ENCODE data around the gene OR52K2.
"Not testable (repeated sequence)": the region's sequence is repeated elsewhere in the genome, so short reads cannot be mapped to it uniquely, and the experiment has no call there.

OR52K2 gene

GRCh38 chr11:4467811-4468606 is 18.9 kb downstream of the OR52K2 start:
- FAIRE-seq (no peak), DNase-seq (ENCODE audit: insufficient read length, low spot score) (no peak)
- TF ChIP-seq TAF1 (IDR thresholded peaks at IDR 0.05; ENCODE audit: low read depth, low read length) (no peak), POLR2AphosphoS5 (IDR thresholded peaks at IDR 0.05; ENCODE audit: low read depth, low read length) (no peak), POLR2A (IDR thresholded peaks at IDR 0.05; ENCODE audit: low read depth, low read length) (no peak), SPI1 (IDR thresholded peaks at IDR 0.05; ENCODE audit: low read depth, low read length) (no peak), PAX5 (IDR thresholded peaks at IDR 0.05; ENCODE audit: insufficient read depth, low read length, severe bottlenecking) (no peak), POU2F2 (IDR thresholded peaks at IDR 0.05; ENCODE audit: low read depth, low read length) (no peak)

GRCh38 chr11:4479644-4480043 is 30.5 kb downstream of the OR52K2 start:
- no peak for DNase-seq (ENCODE audit: insufficient read length, low spot score)
- no peak for FAIRE-seq
- TF ChIP-seq SPI1 (IDR thresholded peaks at IDR 0.05; ENCODE audit: low read depth, low read length): no peak
- TF ChIP-seq PAX5 (IDR thresholded peaks at IDR 0.05; ENCODE audit: insufficient read depth, low read length, severe bottlenecking): no peak
- TF ChIP-seq POLR2A (IDR thresholded peaks at IDR 0.05; ENCODE audit: low read depth, low read length): no peak
- TF ChIP-seq POU2F2 (IDR thresholded peaks at IDR 0.05; ENCODE audit: low read depth, low read length): no peak
- no peak for TF ChIP-seq POLR2AphosphoS5 (IDR thresholded peaks at IDR 0.05; ENCODE audit: low read depth, low read length)
- no peak for TF ChIP-seq TAF1 (IDR thresholded peaks at IDR 0.05; ENCODE audit: low read depth, low read length)

- no peak for FAIRE-seq
- TF ChIP-seq SPI1 (IDR thresholded peaks at IDR 0.05; ENCODE audit: low read depth, low read length) (no peak), TAF1 (IDR thresholded peaks at IDR 0.05; ENCODE audit: low read depth, low read length) (no peak), POLR2A (IDR thresholded peaks at IDR 0.05; ENCODE audit: low read depth, low read length) (no peak)
- DNase-seq (ENCODE audit: insufficient read length, low spot score): no peak
These were observed 31.6 kb downstream of the OR52K2 start for GRCh38 chr11:4480577-4481239.

- no peak for TF ChIP-seq POU2F2 (IDR thresholded peaks at IDR 0.05; ENCODE audit: low read depth, low read length)
- TF ChIP-seq TAF1 (IDR thresholded peaks at IDR 0.05; ENCODE audit: low read depth, low read length): no peak
- no peak for TF ChIP-seq POLR2AphosphoS5 (IDR thresholded peaks at IDR 0.05; ENCODE audit: low read depth, low read length)
- no peak for TF ChIP-seq PAX5 (IDR thresholded peaks at IDR 0.05; ENCODE audit: insufficient read depth, low read length, severe bottlenecking)
- no peak for TF ChIP-seq POLR2A (IDR thresholded peaks at IDR 0.05; ENCODE audit: low read depth, low read length)
- TF ChIP-seq SPI1 (IDR thresholded peaks at IDR 0.05; ENCODE audit: low read depth, low read length): no peak
- DNase-seq (ENCODE audit: insufficient read length, low spot score) (no peak), FAIRE-seq (no peak)
These were observed 32.1 kb downstream of the OR52K2 start for GRCh38 chr11:4481240-4481582.

- DNase-seq (ENCODE audit: insufficient read length, low spot score): no peak
- FAIRE-seq: no peak
- TF ChIP-seq POLR2AphosphoS5 (IDR thresholded peaks at IDR 0.05; ENCODE audit: low read depth, low read length): no peak
- no peak for TF ChIP-seq TAF1 (IDR thresholded peaks at IDR 0.05; ENCODE audit: low read depth, low read length)
- TF ChIP-seq POU2F2 (IDR thresholded peaks at IDR 0.05; ENCODE audit: low read depth, low read length): no peak
- TF ChIP-seq SPI1 (IDR thresholded peaks at IDR 0.05; ENCODE audit: low read depth, low read length): no peak
- TF ChIP-seq POLR2A (IDR thresholded peaks at IDR 0.05; ENCODE audit: low read depth, low read length): no peak
- TF ChIP-seq PAX5 (IDR thresholded peaks at IDR 0.05; ENCODE audit: insufficient read depth, low read length, severe bottlenecking): no peak
These were observed 33.4 kb downstream of the OR52K2 start, which contains the start of gene OR52K1 for GRCh38 chr11:4482445-4482844. Gene OR52K1, plus strand, starts transcription at chr11:4482646. Its CDS starts 6,255 bp downstream, at chr11:4488901.

- TF ChIP-seq PAX5 (IDR thresholded peaks at IDR 0.05; ENCODE audit: insufficient read depth, low read length, severe bottlenecking) (no peak), SPI1 (IDR thresholded peaks at IDR 0.05; ENCODE audit: low read depth, low read length) (no peak), TAF1 (IDR thresholded peaks at IDR 0.05; ENCODE audit: low read depth, low read length) (no peak), POLR2AphosphoS5 (IDR thresholded peaks at IDR 0.05; ENCODE audit: low read depth, low read length) (no peak), POLR2A (IDR thresholded peaks at IDR 0.05; ENCODE audit: low read depth, low read length) (no peak), POU2F2 (IDR thresholded peaks at IDR 0.05; ENCODE audit: low read depth, low read length) (no peak)
- DNase-seq (ENCODE audit: insufficient read length, low spot score): no peak
- no peak for FAIRE-seq
These were observed 35.2 kb downstream of the OR52K2 start for GRCh38 chr11:4484310-4484709.

- not testable (repeated sequence) for DNase-seq (ENCODE audit: insufficient read length, low spot score); FAIRE-seq
These were observed 42.3 kb downstream of the OR52K2 start for GRCh38 chr11:4491405-4491804.

- TF ChIP-seq POU2F2 (IDR thresholded peaks at IDR 0.05; ENCODE audit: low read depth, low read length) (no peak), TAF1 (IDR thresholded peaks at IDR 0.05; ENCODE audit: low read depth, low read length) (no peak), SPI1 (IDR thresholded peaks at IDR 0.05; ENCODE audit: low read depth, low read length) (no peak), PAX5 (IDR thresholded peaks at IDR 0.05; ENCODE audit: insufficient read depth, low read length, severe bottlenecking) (no peak), POLR2A (IDR thresholded peaks at IDR 0.05; ENCODE audit: low read depth, low read length) (no peak), POLR2AphosphoS5 (IDR thresholded peaks at IDR 0.05; ENCODE audit: low read depth, low read length) (no peak)
- DNase-seq (ENCODE audit: insufficient read length, low spot score) (no peak), FAIRE-seq (no peak)
These were observed 42.9 kb downstream of the OR52K2 start for GRCh38 chr11:4491878-4492606.

GRCh38 chr11:4493480-4493818 is 44.4 kb downstream of the OR52K2 start:
- TF ChIP-seq TAF1 (IDR thresholded peaks at IDR 0.05; ENCODE audit: low read depth, low read length) (no peak), POU2F2 (IDR thresholded peaks at IDR 0.05; ENCODE audit: low read depth, low read length) (no peak), PAX5 (IDR thresholded peaks at IDR 0.05; ENCODE audit: insufficient read depth, low read length, severe bottlenecking) (no peak), POLR2AphosphoS5 (IDR thresholded peaks at IDR 0.05; ENCODE audit: low read depth, low read length) (no peak), POLR2A (IDR thresholded peaks at IDR 0.05; ENCODE audit: low read depth, low read length) (no peak), SPI1 (IDR thresholded peaks at IDR 0.05; ENCODE audit: low read depth, low read length) (no peak)
- no peak for DNase-seq (ENCODE audit: insufficient read length, low spot score)
- no peak for FAIRE-seq
